NCI-H2227 treated with DMSO at 0.1 percent for 48 hours (cell line): ENCODE data around the gene TTBK2.
"Not testable (repeated sequence)": the region's sequence is repeated elsewhere in the genome, so short reads cannot be mapped to it uniquely, and the experiment has no call there.

Source experiments
- DNase-seq: peaks from one replicate; lab custom pipeline; 2025; lab: John Stamatoyannopoulos, UW

TTBK2 gene

DNA sequence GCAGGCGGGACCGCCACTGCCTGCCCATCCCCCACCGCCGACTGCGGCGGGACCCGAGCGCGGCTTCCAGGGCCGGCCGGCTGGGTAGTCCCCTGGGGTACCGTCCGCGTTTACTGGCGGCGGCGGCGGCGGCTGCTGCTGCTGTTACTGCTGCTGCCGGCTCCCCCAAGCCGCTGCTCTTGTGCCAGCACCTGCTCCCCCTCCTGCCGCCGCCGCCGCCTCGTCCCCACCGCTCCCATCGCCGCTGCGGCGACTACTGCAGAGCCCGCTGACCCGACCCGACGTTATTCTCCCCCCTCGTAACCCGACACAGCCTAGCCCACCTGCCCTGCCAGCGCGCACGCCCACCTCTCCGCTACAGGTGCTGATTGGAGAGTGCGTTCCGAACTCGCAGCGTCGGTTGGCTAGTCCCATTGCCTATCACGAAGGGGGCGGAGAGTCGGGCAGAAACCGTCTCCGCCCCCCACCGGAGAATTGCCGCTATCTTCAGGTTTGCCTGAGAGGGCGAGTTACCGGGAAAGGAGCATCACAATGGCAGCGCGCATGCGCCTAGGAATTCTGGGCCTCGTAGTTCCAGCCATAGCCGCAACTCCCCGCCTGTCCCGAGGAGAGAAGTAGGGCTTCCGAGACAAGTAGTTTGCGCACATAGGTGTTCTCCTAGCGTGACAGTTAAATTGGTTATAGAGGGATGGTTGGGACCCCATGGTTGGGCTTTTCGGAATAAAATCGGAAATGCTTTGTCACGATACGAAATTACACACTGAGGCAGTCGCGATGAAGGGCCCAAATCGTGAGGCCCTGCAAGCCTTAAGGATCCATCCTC lies at the start of gene TTBK2:
Gene TTBK2 (minus strand): TSS at position 260 of the 823 bp plus-strand sequence. CDS start 42,161 bp downstream, outside the sequence.
- peak; percentile 97 for DNase-seq

DNA sequence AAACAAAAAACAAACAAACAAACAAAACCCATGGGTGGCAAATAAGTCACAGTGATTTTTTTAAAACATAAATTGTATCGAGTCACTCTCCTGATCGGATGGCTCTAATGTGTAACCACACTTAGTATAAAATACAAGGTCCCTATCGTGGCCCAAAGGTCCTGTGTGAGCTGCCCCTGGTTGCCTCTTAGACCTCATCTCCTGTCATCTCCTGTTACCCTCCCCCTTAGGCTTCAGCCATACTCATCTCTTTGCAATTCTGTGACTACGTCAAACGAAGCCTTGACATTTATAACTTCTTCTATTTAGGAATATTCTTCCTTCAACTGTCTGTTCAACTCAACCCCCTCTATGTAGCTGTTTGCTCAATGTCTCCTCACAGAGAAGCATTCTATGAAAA lies 43.9 kb upstream of the TTBK2 start:
- DNase-seq, result no peak

DNA sequence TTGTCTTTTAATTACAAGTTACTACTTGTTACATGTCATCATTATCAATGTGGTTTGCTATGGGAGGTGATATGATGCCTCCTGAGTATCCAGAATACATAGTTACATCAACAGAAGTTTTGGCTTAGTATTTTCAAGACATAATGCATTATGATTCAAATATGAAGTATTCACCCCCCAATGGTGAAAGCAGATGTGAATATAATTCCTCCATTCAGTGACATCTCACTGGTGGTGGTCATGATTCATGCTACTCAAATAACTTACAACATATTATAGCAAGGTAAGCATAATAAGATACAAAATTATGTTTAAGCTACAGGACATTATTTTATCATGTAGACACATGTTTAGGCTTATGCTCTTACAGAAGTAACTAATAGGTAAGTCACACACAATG lies 34.9 kb upstream of the TTBK2 start:
- DNase-seq, result no peak

DNA sequence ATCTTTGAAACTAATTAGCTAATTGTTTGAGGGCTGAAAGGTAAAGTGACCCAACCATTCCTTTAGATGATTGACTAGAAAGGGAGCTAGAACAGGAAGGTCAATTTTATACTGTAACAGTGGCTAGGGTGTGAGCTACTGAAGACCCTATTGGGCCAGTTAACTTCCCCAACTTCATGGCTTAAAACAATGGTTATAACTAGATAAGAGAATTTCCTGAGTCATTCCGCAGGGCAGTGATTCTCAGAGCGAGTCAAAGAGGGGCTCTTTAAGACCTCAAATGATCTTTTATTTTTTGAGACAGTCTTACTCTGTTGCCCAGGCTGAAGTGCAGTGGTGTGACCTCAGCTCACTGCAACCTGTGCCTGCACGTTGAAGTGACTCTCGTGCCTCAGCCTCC lies 33.7 kb upstream of the TTBK2 start:
- no peak for DNase-seq

DNA sequence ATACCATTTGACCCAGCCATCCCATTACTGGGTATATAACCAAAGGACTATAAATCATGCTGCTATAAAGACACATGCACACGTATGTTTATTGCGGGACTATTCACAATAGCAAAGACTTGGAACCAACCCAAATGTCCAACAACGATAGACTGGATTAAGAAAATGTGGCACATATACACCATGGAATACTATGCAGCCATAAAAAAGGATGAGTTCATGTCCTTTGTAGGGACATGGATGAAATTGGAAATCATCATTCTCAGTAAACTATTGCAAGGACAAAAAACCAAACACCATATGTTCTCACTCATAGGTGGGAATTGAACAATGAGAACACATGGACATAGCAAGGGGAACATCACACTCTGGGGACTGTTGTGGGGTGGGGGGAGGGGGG lies 28.3 kb upstream of the TTBK2 start:
- not testable (repeated sequence) for DNase-seq

DNA sequence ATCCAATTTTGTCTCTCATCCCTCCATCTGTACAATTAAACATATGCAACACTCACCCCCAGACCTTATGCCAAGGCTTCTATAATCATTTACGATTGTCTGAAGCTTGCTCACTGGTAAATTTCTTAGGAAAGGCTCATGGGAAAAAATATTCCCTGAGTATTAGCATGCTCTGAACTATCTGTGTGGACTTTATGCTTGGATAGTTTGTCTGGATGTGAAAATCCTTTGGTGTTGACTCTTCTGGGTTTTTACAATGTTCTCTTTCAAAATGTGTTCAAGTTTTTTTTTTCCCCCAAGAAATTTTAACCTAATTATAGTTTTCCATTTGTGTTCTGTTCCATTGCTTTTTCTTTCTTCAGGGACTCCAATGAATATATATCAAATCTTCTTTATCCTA lies 19.9 kb upstream of the TTBK2 start:
- DNase-seq, result no peak

DNA sequence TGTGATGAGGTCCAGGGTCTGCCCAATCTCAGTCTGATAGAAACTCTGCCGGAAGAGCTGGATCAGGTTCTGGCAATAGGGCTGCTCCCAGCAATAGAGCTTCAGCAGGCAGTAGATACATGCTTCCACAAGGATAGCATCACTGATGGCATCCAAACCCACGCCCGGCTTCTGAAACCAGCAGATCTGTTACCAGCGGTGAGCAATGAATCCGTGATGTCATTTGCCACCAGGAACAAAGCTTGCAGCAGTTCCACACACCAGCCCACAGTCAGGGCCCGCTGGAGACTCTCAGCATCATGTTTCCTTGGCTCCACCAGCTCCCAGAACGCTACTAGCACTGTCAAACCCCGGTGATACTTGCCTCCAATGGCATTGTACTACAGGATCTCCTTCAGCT lies 19.3 kb upstream of the TTBK2 start:
- DNase-seq, result no peak

DNA sequence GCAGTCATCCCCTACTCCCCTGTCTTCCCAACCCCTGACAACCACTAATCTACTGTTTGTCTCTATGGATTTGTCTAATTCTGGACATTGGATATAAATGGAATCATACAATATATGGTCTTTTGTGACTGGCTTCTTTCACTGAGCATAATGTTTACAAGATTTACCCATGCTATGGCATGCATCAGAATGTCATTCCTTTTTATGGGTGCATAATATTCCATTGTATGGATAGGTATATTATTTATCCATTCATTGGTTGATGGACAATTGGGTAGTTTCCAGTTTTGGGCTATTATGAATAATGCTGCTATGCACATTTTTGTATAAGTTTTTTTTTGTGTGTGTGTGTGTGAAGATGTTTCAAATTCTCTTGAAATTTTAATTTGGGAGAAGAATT lies 16.6 kb upstream of the TTBK2 start:
- no peak for DNase-seq

DNA sequence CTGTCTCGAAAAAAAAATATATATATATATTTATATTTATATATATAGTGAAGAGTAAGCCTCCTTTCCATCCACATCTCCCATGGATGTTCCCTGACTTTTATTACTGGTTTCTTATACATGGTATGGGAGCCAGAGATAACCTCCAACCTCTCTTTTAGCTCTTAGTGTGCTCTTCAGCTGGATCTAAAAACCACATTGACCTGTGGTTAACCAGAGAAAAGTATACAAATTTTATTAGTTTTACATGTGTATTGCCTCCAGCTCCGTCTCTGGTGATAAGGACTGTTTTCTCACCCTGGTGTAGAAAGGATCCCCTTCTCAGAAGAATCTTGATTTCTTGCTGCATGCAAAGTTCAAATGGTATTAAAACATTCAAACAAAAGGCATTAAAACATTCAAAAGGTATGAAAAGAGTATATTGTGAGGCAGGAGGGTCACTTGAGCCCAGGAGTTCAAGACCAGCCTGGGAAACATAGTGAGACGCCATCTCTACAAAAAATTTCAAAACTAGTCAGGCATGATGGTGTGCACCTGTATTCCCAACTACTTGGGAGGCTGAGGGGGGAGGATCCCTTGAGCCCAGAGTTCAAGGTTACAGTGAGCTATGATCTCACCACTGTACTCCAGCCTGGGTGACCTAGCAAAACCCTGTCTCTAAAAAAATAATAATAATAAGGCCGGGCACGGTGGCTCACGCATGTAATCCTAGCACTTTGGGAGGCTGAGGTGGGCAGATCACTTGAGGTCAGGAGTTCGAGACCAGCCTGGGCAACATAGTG lies 13.5 kb upstream of the TTBK2 start:
- DNase-seq, result no peak

DNA sequence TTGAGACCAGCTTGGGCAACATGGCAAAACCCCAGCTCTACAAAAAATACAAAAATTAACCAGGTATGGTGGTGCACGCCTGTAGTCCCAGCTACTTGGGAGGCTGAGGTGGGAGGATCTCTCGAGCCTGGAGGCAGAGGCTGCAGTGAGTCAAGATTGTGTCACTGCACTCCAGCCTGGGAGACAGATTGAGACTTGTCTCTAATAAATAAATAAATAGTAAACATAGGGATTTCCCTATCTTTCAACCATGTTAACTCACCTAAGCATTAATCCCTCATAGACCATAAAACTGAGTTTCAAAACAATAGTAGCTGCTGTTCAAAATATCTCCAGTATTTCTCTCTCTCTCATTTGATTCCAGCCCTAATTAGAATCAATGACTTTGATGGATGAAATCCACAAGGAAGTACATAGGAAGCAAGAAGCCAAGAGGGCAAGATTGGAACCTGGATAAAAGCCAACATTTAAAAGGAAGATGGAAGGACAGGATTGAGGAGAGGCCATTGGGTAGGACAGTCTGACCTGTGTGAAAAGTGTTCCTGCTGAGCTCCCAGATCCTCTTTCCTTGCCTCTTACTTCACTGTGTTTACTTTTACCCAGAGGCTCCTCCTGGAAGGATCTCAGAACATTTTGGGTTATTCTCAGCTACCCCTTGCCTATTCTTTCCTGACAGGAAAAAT lies 12.4 kb upstream of the TTBK2 start:
- no peak for DNase-seq

DNA sequence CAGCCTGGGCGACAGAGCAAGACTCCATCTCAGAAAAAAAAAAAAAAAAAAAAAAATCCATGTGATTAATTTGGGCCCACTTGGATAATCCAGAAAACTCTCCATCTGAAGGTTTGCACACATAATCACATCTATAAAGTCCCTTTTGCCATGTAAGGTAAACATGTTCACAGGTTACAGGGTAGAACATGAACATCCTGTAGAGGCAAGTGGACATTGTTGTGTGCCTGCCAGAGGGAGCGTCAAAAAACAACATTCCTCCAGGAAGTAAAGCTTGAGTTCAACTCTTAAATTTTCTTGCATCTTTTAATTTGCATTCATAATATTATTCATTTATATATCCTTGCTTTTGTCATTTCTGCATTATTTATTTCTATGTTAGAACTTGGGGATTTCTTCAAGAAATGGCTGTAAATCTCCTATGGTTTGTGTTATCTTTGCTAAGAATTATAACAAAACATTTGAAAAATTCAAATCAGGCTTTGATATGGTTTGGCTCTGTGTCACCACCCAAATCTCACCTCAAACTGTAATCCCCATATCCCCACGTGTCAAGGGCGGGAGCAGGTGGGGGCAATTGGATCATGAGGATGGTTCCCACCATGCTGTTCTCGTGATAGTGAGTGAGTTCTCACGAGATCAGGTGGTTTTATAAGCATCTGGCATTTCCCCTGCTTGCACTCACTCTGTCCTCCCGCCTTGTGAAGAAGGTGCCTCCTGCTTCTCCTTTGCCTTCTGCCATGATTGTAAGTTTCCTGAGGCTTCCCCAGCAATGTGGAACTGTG lies 11.3 kb upstream of the TTBK2 start:
- no peak for DNase-seq

DNA sequence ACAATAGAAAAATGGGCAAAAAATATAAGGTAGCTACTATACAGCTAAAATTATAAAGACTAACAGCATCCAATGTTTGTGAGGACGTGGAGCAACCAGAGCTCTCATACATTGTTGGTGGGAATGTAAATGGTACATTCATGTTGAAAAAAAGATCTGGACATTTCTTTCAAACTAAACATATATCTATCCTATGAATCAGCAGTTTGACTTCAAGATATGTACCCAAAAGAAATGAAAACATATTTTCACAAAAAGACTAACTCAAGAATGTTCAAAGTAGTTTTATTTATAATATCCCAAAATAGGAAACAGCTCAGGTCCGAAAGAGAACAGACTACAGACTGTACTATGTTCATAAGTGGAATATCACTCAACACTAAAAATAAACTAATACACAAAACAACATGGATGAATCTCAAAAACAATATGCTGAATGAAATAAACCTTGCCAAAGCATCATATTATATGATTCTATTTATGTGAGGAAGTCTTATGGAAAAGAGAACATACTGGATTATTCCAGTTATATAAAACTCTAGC lies 8.8 kb upstream of the TTBK2 start:
- DNase-seq, result no peak

DNA sequence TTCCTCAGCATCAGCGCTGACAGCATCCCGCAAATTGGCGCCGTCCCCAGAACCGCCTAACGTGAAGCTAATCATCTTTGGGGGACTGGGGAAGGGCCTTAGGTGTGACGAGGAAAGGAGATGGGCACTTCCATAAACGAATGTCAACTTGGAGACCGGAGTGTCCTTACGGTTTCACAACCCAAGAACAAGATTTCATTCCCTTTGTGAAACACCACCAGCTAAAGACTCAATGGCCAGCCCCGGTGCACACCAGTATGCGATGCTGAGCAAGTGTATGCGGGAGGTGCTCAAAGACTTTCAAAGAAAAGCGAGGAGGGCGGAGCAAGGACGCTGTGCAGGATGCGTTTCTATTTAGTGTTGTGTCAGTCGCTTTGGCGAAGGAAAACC lies 759 bp upstream of the TTBK2 start:
- no peak for DNase-seq

DNA sequence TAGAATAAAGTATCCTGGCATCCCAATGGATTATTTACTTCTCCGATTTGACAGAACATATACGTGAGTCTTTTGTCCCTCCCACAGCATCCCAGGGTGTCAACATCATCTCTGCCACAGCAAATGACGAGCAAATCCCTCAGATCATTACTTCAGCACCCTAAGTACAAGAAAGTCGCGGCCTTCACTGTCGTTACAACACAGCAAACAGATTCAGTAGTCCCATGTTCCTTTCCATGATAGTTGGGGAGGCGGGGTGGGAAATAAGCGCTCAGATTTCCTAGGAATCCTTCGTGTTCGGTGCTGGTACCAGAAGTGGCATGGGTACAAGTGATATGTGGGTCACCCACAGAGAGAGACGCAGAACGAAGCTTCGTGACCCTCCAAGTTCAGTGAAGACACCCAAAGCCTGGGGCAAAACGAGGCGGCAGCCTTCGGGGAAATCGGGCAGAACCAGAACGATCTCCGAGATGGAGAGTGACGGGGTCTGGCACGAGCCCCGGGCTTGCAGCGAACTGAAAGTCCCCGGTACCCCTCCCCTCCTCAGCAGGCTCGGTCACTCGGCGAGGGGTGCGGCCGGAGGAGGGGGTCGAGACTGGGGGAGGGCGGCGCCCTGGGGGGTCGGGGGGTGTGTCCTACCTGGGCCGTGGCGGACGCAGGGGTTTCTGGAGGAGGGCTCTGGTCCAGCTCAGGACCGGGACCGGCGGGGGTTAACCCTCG lies 619 bp downstream of the TTBK2 start:
- DNase-seq, result peak; percentile 6

DNA sequence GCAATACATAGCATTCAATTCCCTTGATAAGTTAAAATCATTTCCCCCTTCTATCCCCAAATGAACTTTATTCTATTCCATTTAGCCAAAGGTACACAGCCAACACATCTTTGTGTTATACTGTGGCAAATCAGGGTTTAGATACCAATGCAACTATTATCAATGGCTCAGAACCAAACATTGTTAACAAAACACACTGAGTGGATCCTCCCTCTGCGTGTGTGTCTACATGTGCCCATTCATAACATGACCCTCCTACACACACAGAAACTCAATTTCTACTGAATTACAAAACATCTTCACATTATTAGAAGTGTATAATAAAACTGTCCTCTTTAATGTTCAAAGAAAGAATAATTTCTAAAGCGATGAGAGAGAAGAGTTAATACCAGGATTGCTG lies 1.3 kb downstream of the TTBK2 start:
- no peak for DNase-seq

DNA sequence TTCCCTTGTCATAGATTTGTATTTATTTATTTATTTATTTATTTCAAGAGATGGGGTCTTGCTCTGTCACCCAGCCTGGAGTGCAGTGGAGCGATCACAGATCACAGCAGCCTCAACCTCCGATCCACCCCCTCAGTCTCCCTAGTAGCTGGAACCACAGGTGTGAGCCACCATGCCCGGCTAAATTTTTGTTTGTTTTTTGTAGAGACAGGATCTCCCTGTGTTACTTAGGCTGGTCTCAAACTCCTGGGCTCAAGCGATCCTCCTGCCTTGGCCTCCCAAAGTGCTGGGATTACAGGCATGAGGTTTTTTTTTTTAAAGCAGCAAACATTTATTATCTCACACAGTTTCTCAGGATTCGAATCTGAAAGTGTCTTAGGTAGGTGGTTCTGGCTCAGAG lies 2.5 kb downstream of the TTBK2 start:
- no peak for DNase-seq

DNA sequence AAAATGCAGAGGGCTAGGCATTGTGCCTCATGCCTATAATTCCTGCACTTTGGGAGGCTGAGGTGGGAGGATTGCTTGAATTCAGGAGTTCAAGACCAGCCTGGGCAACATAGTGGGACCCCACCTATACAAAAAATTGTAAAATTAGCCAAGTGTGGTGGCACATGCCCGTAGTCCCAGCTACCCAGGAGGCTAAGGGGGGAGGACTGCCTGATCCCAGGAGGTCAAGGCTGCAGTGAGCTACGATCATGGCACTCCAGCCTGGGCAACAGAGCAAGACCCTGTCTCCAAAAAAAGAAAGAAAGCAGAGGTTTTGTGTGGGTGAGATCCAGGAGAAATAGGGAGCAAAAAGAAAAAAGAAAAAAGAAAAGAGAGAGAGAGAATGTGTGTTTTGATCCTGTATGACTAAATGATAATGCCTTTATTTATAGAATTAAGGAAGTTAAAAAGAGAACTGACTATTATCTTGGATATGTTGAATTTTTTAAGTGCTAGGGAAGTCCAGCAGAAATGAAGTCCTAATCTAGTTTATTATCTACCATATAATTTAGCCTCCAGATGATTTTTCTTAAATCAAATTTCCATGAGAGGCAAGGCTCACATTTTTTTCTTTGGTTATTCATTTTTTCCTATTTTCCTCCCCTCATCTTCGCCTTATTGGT lies 4.8 kb downstream of the TTBK2 start:
- no peak for DNase-seq

DNA sequence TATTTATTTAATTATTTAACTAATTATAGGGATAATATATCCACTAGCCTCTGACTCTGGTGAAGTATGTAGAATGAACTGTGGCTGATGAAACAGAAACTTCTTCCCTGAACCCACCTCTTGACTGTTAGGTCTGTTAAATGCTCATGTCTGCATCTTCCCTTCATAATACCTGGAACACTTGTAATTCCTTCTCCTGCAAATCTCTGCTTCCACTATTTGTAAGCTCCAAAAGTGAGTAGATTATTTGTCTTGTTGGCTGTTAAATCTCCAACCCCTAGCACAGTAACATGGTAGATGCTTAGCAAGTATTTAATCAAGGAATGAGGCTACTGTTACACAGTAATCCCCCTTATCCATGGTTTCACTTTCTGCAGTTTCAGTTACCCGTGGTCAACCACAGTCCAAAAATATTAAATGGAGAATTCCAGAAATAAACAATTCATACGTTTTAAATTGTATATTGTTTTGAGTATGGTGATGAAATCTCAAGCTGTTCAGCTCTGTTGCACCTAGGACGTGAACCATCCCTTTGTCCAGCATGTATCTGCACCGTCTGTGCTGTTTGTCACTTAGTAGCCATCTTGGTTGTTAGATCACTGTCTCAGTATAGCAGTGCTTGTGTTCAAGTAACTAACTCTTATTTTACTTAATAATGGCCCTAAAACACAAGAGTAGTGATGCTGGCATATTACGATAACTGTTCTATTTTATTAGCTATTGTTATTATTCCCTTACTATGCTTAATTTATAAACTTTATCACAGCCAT lies 5.7 kb downstream of the TTBK2 start:
- peak; percentile 27 for DNase-seq

DNA sequence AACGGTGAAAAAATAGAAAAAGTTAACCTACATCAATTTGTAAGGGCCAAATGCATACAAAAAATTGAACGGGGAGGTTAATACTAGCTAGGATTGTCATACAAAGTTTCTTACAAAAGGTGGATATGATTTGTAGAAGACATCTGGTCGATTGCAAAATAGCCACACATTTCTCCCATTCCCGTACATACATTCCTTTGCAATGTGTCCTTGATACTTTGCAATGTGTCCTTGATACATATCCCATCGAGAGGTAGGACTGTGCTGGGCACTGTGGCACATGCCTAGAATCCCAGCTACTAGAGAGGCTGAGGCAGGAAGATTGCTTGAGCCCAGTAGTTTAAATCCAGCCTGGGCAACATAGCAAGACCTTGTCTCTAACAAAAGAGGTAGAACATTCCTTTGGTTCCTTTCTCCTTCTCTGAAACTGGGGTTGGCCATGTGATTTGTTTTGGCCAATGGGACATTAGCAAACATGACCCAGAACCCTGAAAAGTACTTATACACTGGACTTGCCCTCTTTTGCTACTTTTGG lies 9.5 kb downstream of the TTBK2 start:
- no peak for DNase-seq

DNA sequence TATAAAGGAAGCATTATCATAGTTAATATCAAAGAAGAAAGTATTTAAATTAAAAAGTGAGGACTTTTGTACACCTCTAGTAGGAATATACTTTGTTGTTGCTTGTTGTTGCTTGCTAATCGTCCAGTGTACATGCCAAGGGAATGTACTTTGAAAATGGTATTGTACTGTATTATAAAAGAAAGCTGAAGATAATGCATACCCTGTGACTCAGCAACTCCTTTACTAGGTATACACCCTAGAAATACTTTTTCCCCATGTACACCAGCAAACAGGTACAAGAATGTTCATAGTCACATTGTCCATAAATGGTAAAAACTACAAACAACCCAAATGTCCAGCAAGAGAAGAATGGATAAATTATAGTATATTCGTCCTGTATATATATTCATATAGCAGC lies 12.0 kb downstream of the TTBK2 start:
- DNase-seq, result no peak
